ENCODE results near the gene BAZ2B. TPM values are rescaled to one million over a fixed set of nuclear protein-coding genes. Genes with fewer than 3 reads are reported as not detected.

BAZ2B gene
- total and polyA plus RNA-seq, 9 of the 15 experiments (the other 6 are each of a cell fraction or from before 2014, with no cell fraction given) = 7.5 to 38.6 (median 19.8) TPM

DNA sequence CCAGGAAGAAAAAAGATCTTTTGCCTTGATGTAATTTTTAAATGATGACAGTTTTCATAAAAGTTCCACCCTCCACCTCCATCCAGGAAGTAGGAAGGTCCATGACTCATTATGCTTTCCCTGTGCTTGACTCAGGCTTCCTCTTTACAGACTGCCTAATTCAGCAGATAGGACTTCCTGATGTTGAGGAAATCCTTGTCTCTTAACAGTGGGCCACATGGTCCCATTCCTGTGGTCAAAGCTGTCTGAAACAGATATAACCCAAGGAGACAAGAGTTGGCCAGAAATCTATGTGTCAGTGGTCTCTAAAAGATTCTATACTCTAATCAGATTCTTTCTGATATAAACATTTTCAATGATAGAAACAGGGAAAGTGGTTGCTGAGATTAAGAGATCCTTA, 119.1 kb downstream of the BAZ2B start (continued):
- TF ChIP-seq, protein P1, sequence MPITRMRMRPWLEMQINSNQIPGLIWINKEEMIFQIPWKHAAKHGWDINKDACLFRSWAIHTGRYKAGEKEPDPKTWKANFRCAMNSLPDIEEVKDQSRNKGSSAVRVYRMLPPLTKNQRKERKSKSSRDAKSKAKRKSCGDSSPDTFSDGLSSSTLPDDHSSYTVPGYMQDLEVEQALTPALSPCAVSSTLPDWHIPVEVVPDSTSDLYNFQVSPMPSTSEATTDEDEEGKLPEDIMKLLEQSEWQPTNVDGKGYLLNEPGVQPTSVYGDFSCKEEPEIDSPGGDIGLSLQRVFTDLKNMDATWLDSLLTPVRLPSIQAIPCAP (CRISPR knock-in tag; IDR thresholded peaks at IDR 0.05; ENCODE audit: borderline replicate concordance) = no peak
- TF ChIP-seq KLF10 (CRISPR knock-in tag; IDR thresholded peaks at IDR 0.05) (no peak), PHTF2 (CRISPR knock-in tag; IDR thresholded peaks at IDR 0.05) (no peak), ZNF408 (CRISPR knock-in tag; IDR thresholded peaks at IDR 0.05; ENCODE audit: low read depth) (no peak), ZNF146 (CRISPR knock-in tag; IDR thresholded peaks at IDR 0.05; ENCODE audit: unreplicated experiment) (no peak), THRAP3 (IDR thresholded peaks at IDR 0.05; ENCODE audit: borderline replicate concordance) (no peak), DMBX1 (CRISPR knock-in tag; IDR thresholded peaks at IDR 0.05; ENCODE audit: borderline replicate concordance) (no peak), L3MBTL2 (IDR thresholded peaks at IDR 0.05) (peak; percentile 48; the same call in 1 of the 2 replicates), NEUROD1 (IDR thresholded peaks at IDR 0.05; ENCODE audit: borderline replicate concordance, low read depth, low read length, partially characterized antibody) (peak; percentile 72), ZEB2 (IDR thresholded peaks at IDR 0.05) (0 out of 2 replicates have a peak, but pooled peaks have one; percentile 48), EHMT2 (IDR thresholded peaks at IDR 0.05) (no peak), PTTG1 (tag; IDR thresholded peaks at IDR 0.05; ENCODE audit: low read depth) (no peak), GABPA (tag; conservative IDR thresholded peaks at IDR 0.05; ENCODE audit: low read depth) (peak; percentile 60), ZNF212 (CRISPR knock-in tag; IDR thresholded peaks at IDR 0.05) (no peak), ELF1 (tag; IDR thresholded peaks at IDR 0.05) (peak; percentile 88), NFE2 (IDR thresholded peaks at IDR 0.05; ENCODE audit: low read depth) (peak; percentile 43; the same call in 1 of the 2 replicates), ZC3H11A (IDR thresholded peaks at IDR 0.05; ENCODE audit: low read depth, low read length) (no peak), ZNF133 (CRISPR knock-in tag; IDR thresholded peaks at IDR 0.05) (no peak)
- TF ChIP-seq, protein P2, sequence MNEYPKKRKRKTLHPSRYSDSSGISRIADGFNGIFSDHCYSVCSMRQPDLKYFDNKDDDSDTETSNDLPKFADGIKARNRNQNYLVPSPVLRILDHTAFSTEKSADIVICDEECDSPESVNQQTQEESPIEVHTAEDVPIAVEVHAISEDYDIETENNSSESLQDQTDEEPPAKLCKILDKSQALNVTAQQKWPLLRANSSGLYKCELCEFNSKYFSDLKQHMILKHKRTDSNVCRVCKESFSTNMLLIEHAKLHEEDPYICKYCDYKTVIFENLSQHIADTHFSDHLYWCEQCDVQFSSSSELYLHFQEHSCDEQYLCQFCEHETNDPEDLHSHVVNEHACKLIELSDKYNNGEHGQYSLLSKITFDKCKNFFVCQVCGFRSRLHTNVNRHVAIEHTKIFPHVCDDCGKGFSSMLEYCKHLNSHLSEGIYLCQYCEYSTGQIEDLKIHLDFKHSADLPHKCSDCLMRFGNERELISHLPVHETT (CRISPR knock-in tag; conservative IDR thresholded peaks at IDR 0.05 in 1 of 2, IDR thresholded peaks at IDR 0.05 in 1 of 2) = no peak
- TF ChIP-seq, protein P3, sequence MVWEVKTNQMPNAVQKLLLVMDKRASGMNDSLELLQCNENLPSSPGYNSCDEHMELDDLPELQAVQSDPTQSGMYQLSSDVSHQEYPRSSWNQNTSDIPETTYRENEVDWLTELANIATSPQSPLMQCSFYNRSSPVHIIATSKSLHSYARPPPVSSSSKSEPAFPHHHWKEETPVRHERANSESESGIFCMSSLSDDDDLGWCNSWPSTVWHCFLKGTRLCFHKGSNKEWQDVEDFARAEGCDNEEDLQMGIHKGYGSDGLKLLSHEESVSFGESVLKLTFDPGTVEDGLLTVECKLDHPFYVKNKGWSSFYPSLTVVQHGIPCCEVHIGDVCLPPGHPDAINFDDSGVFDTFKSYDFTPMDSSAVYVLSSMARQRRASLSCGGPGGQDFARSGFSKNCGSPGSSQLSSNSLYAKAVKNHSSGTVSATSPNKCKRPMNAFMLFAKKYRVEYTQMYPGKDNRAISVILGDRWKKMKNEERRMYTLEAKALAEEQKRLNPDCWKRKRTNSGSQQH (CRISPR knock-in tag; IDR thresholded peaks at IDR 0.05) = no peak
- TF ChIP-seq, protein P4, sequence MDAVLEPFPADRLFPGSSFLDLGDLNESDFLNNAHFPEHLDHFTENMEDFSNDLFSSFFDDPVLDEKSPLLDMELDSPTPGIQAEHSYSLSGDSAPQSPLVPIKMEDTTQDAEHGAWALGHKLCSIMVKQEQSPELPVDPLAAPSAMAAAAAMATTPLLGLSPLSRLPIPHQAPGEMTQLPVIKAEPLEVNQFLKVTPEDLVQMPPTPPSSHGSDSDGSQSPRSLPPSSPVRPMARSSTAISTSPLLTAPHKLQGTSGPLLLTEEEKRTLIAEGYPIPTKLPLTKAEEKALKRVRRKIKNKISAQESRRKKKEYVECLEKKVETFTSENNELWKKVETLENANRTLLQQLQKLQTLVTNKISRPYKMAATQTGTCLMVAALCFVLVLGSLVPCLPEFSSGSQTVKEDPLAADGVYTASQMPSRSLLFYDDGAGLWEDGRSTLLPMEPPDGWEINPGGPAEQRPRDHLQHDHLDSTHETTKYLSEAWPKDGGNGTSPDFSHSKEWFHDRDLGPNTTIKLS (IDR thresholded peaks at IDR 0.05; ENCODE audit: borderline replicate concordance, low read depth) = no peak
- TF ChIP-seq, protein P5, sequence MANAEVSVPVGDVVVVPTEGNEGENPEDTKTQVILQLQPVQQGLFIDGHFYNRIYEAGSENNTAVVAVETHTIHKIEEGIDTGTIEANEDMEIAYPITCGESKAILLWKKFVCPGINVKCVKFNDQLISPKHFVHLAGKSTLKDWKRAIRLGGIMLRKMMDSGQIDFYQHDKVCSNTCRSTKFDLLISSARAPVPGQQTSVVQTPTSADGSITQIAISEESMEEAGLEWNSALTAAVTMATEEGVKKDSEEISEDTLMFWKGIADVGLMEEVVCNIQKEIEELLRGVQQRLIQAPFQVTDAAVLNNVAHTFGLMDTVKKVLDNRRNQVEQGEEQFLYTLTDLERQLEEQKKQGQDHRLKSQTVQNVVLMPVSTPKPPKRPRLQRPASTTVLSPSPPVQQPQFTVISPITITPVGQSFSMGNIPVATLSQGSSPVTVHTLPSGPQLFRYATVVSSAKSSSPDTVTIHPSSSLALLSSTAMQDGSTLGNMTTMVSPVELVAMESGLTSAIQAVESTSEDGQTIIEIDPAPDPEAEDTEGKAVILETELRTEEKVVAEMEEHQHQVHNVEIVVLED (CRISPR knock-in tag; IDR thresholded peaks at IDR 0.05) = no peak

Measured in K562 (cell line).